HG03045 (cell line): ENCODE measurements around the gene HBS1L.

Experiments
- ATAC-seq: cut with Tn5 transposase; IDR thresholded peaks from one replicate; pipeline ENCODE4 v1.9.1; 2021; ENCODE audit warnings: mild to moderate bottlenecking, moderate library complexity; ENCODE audit not compliant: unreplicated experiment

The HBS1L gene

GRCh38 chr6:134954272-134955000, 100.2 kb downstream of the HBS1L start:
- no peak for ATAC-seq

- ATAC-seq: no peak
These were observed 102.9 kb downstream of the HBS1L start for GRCh38 chr6:134951494-134952263.

GRCh38 chr6:134950482-134950881, 104.1 kb downstream of the HBS1L start:
- no peak for ATAC-seq

GRCh38 chr6:134949927-134950326, 104.7 kb downstream of the HBS1L start, which contains the start of gene ALDH8A1:
ALDH8A1 (minus strand) TSS chr6:134950101; CDS start chr6:134950053, 48 bp downstream.
- ATAC-seq: no peak

GRCh38 chr6:134948691-134949090, 105.9 kb downstream of the HBS1L start:
- no peak for ATAC-seq

GRCh38 chr6:134948142-134948541, 106.5 kb downstream of the HBS1L start:
- ATAC-seq: no peak

- ATAC-seq: no peak
These were observed 109.6 kb downstream of the HBS1L start for GRCh38 chr6:134945045-134945444.

- no peak for ATAC-seq
These were observed 111.0 kb downstream of the HBS1L start for GRCh38 chr6:134943522-134944111.

- ATAC-seq: no peak
These were observed 115.7 kb downstream of the HBS1L start for GRCh38 chr6:134938896-134939295.

- no peak for ATAC-seq
These were observed 117.2 kb downstream of the HBS1L start for GRCh38 chr6:134937426-134937825.

- no peak for ATAC-seq
These were observed 117.7 kb downstream of the HBS1L start for GRCh38 chr6:134936931-134937330.

GRCh38 chr6:134936476-134936875, 118.1 kb downstream of the HBS1L start:
- ATAC-seq: no peak

- no peak for ATAC-seq
These were observed 119.7 kb downstream of the HBS1L start for GRCh38 chr6:134934793-134935485.

GRCh38 chr6:134932535-134933470, 121.8 kb downstream of the HBS1L start:
- ATAC-seq: no peak

GRCh38 chr6:134932098-134932497, 122.5 kb downstream of the HBS1L start:
- ATAC-seq: no peak

- ATAC-seq: no peak
These were observed 124.2 kb downstream of the HBS1L start for GRCh38 chr6:134930463-134930862.

GRCh38 chr6:134928151-134928900, 126.3 kb downstream of the HBS1L start:
- no peak for ATAC-seq

GRCh38 chr6:134925800-134926199, 128.8 kb downstream of the HBS1L start:
- ATAC-seq: no peak

- ATAC-seq: no peak
These were observed 132.8 kb downstream of the HBS1L start for GRCh38 chr6:134921721-134922261.
